IPS-18c (cell line): ENCODE measurements around the gene RNF123.

Experiments used
- H3K4me3 ChIP-seq: 2 replicates; pipeline ENCODE4 v1.7.0; 2013; ENCODE audit warnings: low read depth, mild to moderate bottlenecking, low read length, moderate library complexity; ENCODE audit not compliant: insufficient read depth
- H3K9me3 ChIP-seq: one replicate; pipeline ENCODE4 v1.6.1; 2013; ENCODE audit warnings: mild to moderate bottlenecking, low read length, moderate library complexity; ENCODE audit not compliant: control insufficient read depth, insufficient read depth

RNF123 gene

GRCh38 chr3:49689046-49689907 is at the start of gene RNF123, which contains the start of gene MST1:
Gene RNF123 (plus strand): TSS chr3:49689557. CDS start chr3:49691166, 1,609 bp downstream.
Gene MST1 (minus strand): TSS chr3:49689474. CDS start chr3:49688691, 783 bp downstream.
- H3K9me3 ChIP-seq = no peaks in the 10 kb centered on the region
- peak within 1 kb of the TSS; percentile 77 for H3K4me3 ChIP-seq

DNA sequence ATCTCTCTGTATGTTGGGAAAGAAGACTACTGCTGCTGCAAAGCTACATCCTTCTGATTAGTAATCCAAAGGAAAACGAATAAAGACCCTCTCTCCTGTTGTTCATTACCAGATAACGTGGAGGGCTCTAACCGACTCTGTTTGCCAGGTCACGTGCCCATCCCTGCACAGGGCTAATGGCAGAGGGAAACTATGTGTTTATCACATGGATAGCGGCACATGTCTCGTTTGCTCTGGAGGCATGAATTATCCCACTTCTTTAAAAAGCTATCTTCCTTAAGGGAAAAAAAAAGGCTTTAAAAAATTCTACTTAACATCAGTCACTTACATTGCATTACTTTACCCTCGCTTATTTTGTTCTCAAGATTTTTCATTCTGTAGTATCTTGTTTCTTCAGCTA is 48.1 kb upstream of the RNF123 start:
- H3K4me3 ChIP-seq = no peak overlapping the region
- no peaks in the 10 kb centered on the region for H3K9me3 ChIP-seq

DNA sequence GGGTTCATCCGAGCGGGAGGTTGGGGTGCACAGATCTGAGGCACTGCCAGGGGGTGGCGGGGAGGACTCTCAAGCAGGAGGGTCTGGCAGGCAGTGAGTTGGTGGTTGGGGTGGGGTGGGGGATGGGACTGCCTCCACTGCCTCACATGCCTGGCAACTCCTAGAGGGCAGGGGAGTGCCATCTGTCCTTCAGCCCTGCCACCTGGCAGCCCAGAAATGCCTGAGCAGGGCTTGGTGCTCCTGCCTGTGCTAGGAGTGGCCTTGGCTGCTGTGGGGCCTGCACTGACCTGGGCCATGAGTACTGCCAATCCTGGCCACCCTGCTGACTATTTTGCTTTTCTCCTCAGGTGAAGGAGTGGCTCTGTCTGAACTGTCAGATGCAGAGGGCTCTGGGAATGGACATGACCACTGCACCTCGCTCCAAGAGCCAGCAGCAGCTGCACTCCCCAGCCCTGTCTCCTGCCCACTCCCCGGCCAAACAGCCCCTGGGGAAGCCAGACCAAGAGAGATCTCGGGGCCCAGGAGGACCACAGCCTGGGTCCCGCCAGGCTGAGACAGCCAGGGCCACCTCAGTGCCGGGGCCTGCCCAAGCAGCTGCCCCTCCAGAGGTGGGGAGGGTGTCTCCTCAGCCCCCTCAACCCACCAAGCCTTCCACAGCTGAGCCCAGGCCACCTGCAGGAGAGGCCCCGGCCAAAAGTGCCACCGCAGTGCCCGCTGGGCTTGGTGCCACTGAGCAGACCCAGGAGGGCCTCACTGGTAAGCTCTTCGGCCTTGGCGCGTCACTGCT is 47.2 kb upstream of the RNF123 start:
- Histone ChIP-seq H3K4me3 (no peak overlapping the region), H3K9me3 (no peaks in the 10 kb centered on the region)

GRCh38 chr3:49642708-49643145 is 46.6 kb upstream of the RNF123 start:
- Histone ChIP-seq H3K4me3 (no peak overlapping the region), H3K9me3 (no peaks in the 10 kb centered on the region)

DNA sequence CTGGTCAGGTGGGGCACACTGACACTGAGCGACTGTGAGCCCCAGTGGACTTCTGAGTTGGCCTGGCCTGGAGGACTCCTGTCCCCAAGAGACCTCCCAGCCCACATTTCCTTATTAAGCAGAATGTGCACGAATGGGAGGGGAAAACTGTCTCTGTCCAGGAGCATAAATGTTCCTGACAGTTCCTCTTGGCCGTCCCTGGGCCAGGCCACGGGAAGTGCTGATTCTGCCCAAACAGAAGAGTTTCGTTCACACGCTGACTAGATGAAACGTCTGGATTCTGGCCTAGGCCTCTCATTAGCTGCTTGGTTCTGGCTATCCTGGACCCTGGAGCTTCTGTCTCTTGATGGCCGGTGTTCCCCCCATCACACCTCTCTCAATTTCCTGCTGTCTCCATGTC is 44.7 kb upstream of the RNF123 start:
- H3K4me3 ChIP-seq = no peak overlapping the region
- H3K9me3 ChIP-seq = peaks cover 2% of the 10 kb centered on the region

DNA sequence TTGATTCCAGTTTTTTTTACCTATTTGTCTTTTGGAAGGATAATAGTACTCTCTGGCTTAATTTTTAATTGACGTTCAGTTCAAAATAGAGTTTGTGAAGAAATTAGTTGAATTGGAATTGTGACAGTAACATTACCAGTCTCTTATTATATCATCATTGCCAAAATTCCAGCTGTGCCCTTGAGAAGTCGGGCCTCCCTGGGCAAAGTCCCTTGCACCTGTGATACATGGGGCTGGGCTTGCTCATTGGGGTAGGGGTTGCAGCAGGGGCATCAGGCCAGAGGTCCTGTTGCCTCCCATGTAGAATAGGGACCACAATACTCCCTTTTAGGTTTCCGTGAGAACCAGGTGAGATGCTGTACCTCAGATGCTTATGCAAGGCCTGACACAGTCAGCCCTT is 43.1 kb upstream of the RNF123 start:
- H3K9me3 ChIP-seq = peaks cover 2% of the 10 kb centered on the region
- no peak overlapping the region for H3K4me3 ChIP-seq

DNA sequence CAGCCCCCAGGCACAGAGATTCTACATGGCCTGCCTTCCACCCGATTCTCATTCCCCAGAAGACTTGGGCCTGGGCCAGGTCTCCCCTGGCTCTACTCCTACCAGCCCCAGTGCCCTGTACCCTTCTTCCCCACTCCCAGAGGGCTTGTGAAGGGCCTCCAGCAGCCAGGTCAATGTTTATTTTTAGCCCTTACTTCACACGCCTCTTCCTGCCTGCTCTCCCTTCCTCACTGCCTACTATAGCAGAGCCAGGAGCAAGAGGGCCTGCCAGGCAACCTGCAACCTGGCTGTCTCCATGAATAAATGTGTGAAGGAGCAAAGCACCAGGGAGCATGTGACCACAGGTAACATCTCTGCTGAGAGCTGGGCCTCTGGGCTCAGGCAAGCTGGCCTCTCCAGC is 41.6 kb upstream of the RNF123 start:
- no peak overlapping the region for H3K4me3 ChIP-seq
- peaks cover 2% of the 10 kb centered on the region for H3K9me3 ChIP-seq

DNA sequence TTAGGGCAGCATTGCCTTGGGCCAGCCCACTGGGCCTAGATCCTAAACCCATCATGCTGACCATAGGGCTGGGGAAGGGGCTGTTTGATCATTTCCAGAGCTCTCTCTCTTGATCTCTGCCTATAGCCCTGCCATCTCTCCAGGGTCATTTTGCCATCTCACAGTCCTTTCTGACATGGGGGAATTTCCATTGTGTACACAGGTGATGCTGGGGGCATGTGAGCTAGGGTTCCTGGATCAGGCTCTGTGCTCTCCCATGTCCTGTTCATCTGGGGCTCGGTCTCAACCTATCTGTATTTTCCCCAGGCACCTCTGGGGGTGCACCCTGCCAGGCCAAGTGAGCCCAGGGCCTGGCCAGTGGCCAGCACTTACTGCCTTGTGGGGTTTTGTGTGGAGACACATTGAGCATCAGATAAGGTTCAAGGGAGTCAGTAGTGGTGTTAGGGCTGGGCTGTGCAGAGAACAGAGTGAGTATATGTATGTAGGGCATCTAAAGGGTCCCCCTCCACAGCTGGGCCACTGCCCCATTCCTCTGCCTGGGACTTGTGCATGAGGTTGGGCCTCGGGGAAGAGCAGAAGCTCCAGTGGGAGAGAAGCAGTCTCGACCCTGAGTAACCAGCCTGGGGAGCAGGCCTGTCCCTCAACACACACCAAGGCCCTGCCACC is 40.9 kb upstream of the RNF123 start:
- peaks cover 2% of the 10 kb centered on the region for H3K9me3 ChIP-seq
- H3K4me3 ChIP-seq = no peak overlapping the region

- Histone ChIP-seq H3K4me3 (no peak overlapping the region), H3K9me3 (peaks cover 2% of the 10 kb centered on the region)
Measured at GRCh38 chr3:49649576-49649975, 39.8 kb upstream of the RNF123 start.

DNA sequence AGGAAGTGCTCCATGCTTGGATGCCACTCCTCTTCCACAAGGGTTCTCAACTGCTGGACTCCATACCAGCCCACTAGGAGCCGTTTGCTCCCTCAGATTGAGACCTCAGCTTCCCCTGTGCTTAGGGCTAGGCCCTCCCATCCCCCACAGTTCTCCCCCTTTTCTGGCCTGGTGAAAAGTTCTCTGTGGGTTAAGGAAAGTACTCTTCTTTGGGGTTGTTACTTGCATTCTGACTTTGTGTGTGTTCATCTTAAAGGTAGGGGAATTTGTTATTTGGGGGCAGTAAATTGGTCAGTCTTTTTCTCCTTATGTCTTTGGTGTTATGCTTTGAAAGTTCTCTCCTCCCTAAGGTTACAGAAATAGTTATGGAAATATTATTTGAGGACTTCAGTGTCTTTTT is 39.2 kb upstream of the RNF123 start:
- peaks cover 2% of the 10 kb centered on the region for H3K9me3 ChIP-seq

GRCh38 chr3:49650637-49651036 is 38.7 kb upstream of the RNF123 start:
- H3K9me3 ChIP-seq = peaks cover 2% of the 10 kb centered on the region
- no peak overlapping the region for H3K4me3 ChIP-seq

More for the DNA sequence above, 39.2 kb upstream of the RNF123 start:
- H3K4me3 ChIP-seq = no peak overlapping the region

- Histone ChIP-seq H3K9me3 (peaks cover 2% of the 10 kb centered on the region), H3K4me3 (no peak overlapping the region)
Measured at GRCh38 chr3:49652218-49652902, 37.0 kb upstream of the RNF123 start.

GRCh38 chr3:49652903-49653415 is 36.4 kb upstream of the RNF123 start:
- H3K4me3 ChIP-seq = no peak overlapping the region

DNA sequence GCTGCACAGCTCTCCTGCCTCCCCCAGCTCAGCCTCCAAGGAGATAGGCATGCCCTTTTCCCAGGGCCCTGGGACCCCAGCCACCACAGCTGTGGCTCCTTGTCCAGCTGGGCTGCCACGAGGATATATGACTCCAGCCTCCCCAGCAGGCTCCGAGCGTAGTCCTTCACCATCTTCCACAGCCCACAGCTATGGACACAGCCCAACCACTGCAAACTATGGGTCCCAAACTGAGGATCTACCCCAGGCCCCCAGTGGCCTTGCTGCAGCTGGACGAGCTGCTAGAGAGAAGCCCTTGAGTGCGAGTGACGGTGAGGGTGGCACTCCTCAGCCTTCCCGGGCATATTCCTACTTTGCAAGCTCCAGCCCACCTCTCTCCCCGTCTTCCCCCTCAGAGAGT is 35.7 kb upstream of the RNF123 start:
- no peak overlapping the region for H3K4me3 ChIP-seq
- H3K9me3 ChIP-seq = peaks cover 2% of the 10 kb centered on the region

More at GRCh38 chr3:49652903-49653415, 36.4 kb upstream of the RNF123 start:
- H3K9me3 ChIP-seq = peaks cover 2% of the 10 kb centered on the region

DNA sequence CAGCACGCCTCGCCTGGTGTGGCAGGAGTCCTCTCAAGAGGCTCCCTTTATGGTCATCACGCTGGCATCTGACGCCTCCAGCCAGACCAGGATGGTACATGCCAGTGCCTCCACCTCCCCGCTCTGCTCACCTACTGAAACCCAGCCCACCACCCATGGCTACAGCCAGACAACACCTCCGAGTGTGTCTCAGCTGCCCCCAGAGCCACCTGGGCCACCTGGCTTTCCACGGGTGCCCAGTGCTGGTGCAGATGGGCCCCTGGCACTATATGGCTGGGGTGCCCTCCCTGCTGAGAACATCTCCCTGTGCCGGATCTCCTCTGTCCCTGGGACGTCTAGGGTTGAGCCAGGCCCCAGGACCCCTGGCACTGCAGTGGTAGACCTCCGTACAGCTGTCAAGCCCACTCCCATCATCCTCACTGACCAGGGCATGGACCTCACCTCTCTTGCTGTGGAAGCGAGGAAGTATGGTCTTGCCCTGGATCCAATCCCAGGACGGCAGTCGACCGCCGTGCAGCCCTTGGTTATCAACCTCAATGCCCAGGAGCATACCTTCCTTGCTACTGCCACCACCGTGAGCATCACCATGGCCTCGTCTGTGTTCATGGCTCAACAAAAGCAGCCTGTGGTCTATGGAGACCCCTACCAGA is 35.1 kb upstream of the RNF123 start:
- H3K9me3 ChIP-seq = no peaks in the 10 kb centered on the region
- no peak overlapping the region for H3K4me3 ChIP-seq

- no peaks in the 10 kb centered on the region for H3K9me3 ChIP-seq
- H3K4me3 ChIP-seq = no peak overlapping the region
Measured at GRCh38 chr3:49654955-49655556, 34.3 kb upstream of the RNF123 start.
